Testis (tissue), 3 donors: Measurements from ENCODE around the gene RCOR2. TPM values are rescaled to one million over a fixed set of nuclear protein-coding genes. Genes with fewer than 3 reads are reported as not detected.

ENCODE experiments used
- DNase-seq: peaks from one replicate; pipeline ENCODE4 v3.0.0-alpha.2; 2019
- H3K27ac ChIP-seq, 2 donors: fragments of 200-600 bp; sonication (generic); one replicate each; pipeline ENCODE4 v1.5.1; 2019
- H3K27me3 ChIP-seq: fragments of 200-600 bp; sonication (generic); one replicate; pipeline ENCODE4 v1.5.1; 2019
- H3K36me3 ChIP-seq: fragments of 200-600 bp; sonication (generic); one replicate; pipeline ENCODE4 v1.5.1; 2017; ENCODE audit warnings: low read depth; ENCODE audit errors: missing control alignments
- H3K4me1 ChIP-seq: fragments of 200-600 bp; sonication (generic); one replicate; pipeline ENCODE4 v1.5.1; 2019
- H3K4me3 ChIP-seq, 2 donors: fragments of 200-600 bp; sonication (generic); one replicate each; pipeline ENCODE4 v1.5.1; 2017 to 2019
- H3K9me3 ChIP-seq: fragments of 200-600 bp; sonication (generic); one replicate; pipeline ENCODE4 v1.5.1; 2017
- CTCF ChIP-seq, 3 experiments: fragments of 450-650 bp in 2 of 3; fragments of 200-600 bp in 1 of 3; sonication (generic) in 1 of 3; IDR thresholded peaks; one replicate each; pipeline ENCODE4 v1.5.1; 2016 to 2019; ENCODE audit warnings: antibody characterized with exemption in 3 of 3, mild to moderate bottlenecking in 2 of 3, moderate library complexity in 1 of 3
- POLR2A ChIP-seq: fragments of 450-650 bp; IDR thresholded peaks from one replicate; pipeline ENCODE4 v1.6.1; 2017; ENCODE audit warnings: antibody characterized with exemption, mild to moderate bottlenecking, moderate library complexity
- WGBS, 2 donors: methylation state at CpG; one replicate each; pipeline ENCODE4 v1.1.5; 2018; 5-methylcytosine and 5-hydroxymethylcytosine counted together
- intact Hi-C: fragments of 100-400 bp; cut with DNase I; formaldehyde crosslinking; loops from one replicate; pipeline ENCODE4 v1.15.1; 2023; ENCODE audit warnings: low total_unique reads
- polyA plus RNA-seq: library from polyadenylated mRNA; stranded (reverse); fragments of 350-450 nt; fragmentation: Illumina TruSeq; extraction: RNeasy Lipid Tissue Mini Kit (QIAGEN cat#74804); gene quantifications from one replicate; pipeline ENCODE4 v1.2.3, GENCODE V29; 2014; ENCODE audit warnings: low read depth, low replicate concordance; ENCODE audit not compliant: insufficient read depth
- total RNA-seq, 2 donors: library from RNA; depleted of rRNA; stranded (reverse); fragments of >200 nt; gene quantifications; one replicate each; pipeline ENCODE4 v1.2.3, GENCODE V29; 2016

The RCOR2 gene
- total and polyA plus RNA-seq, 3 donors from 2014 or later = 3.9 to 7.9 (median 6.3) TPM

- TF ChIP-seq CTCF (IDR thresholded peaks at IDR 0.05) (no peak), POLR2A (no peak)
- 94% methylated on average over 3 of the region's 3 CpGs for WGBS, 2 donors
- intact Hi-C loops = loop anchor here (10.0 kb wide), 1 partner anchor 178 kb away; the partner anchor contains the start of gene ZFTA
Measured at GRCh38 chr11:63942803-63943202, 25.8 kb upstream of the RCOR2 start.

GRCh38 chr11:63941901-63942300, 24.9 kb upstream of the RCOR2 start:
- 73 to 82% methylated on average over 4 of the region's 4 CpGs for WGBS, 2 donors
- Histone ChIP-seq H3K27me3 (no peaks in the 10 kb centered on the region), H3K4me3 (no peak overlapping the region), H3K4me1 (peaks cover 18% of the 10 kb centered on the region), H3K9me3 (no peaks in the 10 kb centered on the region), H3K27ac (no peak overlapping the region), H3K36me3 (no peaks in the 10 kb centered on the region)
- no peak for TF ChIP-seq CTCF (IDR thresholded peaks at IDR 0.05)
- no peak for TF ChIP-seq POLR2A
- no peak for DNase-seq
- intact Hi-C loops = loop anchor here (10.0 kb wide), 1 partner anchor 177 kb away; the partner anchor contains the start of gene ZFTA

More at GRCh38 chr11:63942803-63943202, 25.8 kb upstream of the RCOR2 start:
- Histone ChIP-seq H3K9me3 (no peaks in the 10 kb centered on the region), H3K4me1 (peaks cover 18% of the 10 kb centered on the region), H3K27me3 (no peaks in the 10 kb centered on the region), H3K27ac (no peak overlapping the region), H3K36me3 (no peaks in the 10 kb centered on the region), H3K4me3 (no peak overlapping the region)
- DNase-seq = no peak

- intact Hi-C loops = loop anchor here (10.0 kb wide), 1 partner anchor 176 kb away; the partner anchor contains the start of gene ZFTA
Measured at GRCh38 chr11:63940786-63941185, 23.8 kb upstream of the RCOR2 start.

GRCh38 chr11:63939397-63939891, 22.5 kb upstream of the RCOR2 start:
- Histone ChIP-seq H3K4me3 (peak overlapping the region; percentile 74 to 90), H3K36me3 (no peaks in the 10 kb centered on the region), H3K9me3 (no peaks in the 10 kb centered on the region), H3K4me1 (peaks cover 5% of the 10 kb centered on the region), H3K27ac (peak overlapping the region; percentile 40 to 71), H3K27me3 (no peaks in the 10 kb centered on the region)
- 1 to 3% methylated on average over 26 of the region's 26 CpGs for WGBS, 2 donors
- TF ChIP-seq POLR2A (no peak), CTCF (IDR thresholded peaks at IDR 0.05) (no peak)
- DNase-seq = peak; percentile 30
- intact Hi-C loops = no loop called here

More at GRCh38 chr11:63940786-63941185, 23.8 kb upstream of the RCOR2 start:
- no peak for DNase-seq
- no peak for TF ChIP-seq CTCF (IDR thresholded peaks at IDR 0.05)
- no peak for TF ChIP-seq POLR2A
- Histone ChIP-seq H3K27ac (no peak overlapping the region), H3K9me3 (no peaks in the 10 kb centered on the region), H3K36me3 (no peaks in the 10 kb centered on the region), H3K4me1 (peaks cover 18% of the 10 kb centered on the region), H3K4me3 (no peak overlapping the region), H3K27me3 (no peaks in the 10 kb centered on the region)
- 54 to 65% methylated on average over 6 of the region's 6 CpGs for whole genome bisulfite sequencing, 2 donors
